ENCODE data around the gene PHTF2.

Gene PHTF2

DNA sequence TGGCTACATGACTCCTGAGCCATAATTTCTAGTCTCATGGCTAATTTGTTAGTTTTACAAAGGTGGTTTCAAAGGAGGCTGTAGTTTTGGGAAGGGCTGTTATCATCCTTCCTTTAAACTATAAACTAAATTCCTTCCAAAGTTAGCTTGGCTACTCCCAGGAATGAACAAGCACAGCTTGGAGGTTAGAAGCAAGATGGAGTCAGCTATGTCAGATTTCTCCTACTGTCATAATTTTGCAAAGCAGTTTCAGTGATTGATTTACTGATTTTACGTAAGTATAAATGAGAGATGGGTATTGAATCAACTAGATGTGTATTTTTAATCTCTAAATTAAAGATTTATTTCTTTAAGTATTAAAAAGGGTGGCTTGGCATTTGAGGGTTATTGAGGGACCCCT, 79.9 kb downstream of the PHTF2 start:
- Histone ChIP-seq H3K79me2 (ENCODE audit: insufficient read depth, low read length) (peaks cover 13% of the 10 kb centered on the region; the same call in 1 of the 2 replicates), H3K4me2 (ENCODE audit: low read length) (no peak overlapping the region), H3K9ac (ENCODE audit: low read length) (no peak overlapping the region), H3K9me2 (ENCODE audit: low read depth, low read length) (no peaks in the 10 kb centered on the region), H3K27ac (ENCODE audit: low read depth, low read length, poor library complexity, severe bottlenecking) (no peak overlapping the region), H3F3A (ENCODE audit: insufficient read depth, low read length) (0 out of 2 replicates have a peak, but pooled peaks cover 3% of the 10 kb centered on the region), H3K4me1 (ENCODE audit: insufficient read depth, low read length, severe bottlenecking) (no peaks in the 10 kb centered on the region), H3K4me3 (ENCODE audit: low read depth, low read length, poor library complexity, severe bottlenecking) (no peak overlapping the region), H3K27me3 (ENCODE audit: insufficient read depth, low read length) (no peaks in the 10 kb centered on the region), H4K20me1 (ENCODE audit: insufficient read depth, low read length) (no peaks in the 10 kb centered on the region), H3K36me3 (ENCODE audit: insufficient read depth, low read length) (no peaks in the 10 kb centered on the region; the same call in 1 of the 2 replicates), H2AFZ (ENCODE audit: low read length) (no peak overlapping the region), H3K9me3 (ENCODE audit: low read length) (0 out of 2 replicates have a peak, but pooled peaks cover 4% of the 10 kb centered on the region)
- TF ChIP-seq EZH2 (IDR thresholded peaks at IDR 0.05; ENCODE audit: borderline replicate concordance, low read length) = no peak
- TF ChIP-seq, protein P1, sequence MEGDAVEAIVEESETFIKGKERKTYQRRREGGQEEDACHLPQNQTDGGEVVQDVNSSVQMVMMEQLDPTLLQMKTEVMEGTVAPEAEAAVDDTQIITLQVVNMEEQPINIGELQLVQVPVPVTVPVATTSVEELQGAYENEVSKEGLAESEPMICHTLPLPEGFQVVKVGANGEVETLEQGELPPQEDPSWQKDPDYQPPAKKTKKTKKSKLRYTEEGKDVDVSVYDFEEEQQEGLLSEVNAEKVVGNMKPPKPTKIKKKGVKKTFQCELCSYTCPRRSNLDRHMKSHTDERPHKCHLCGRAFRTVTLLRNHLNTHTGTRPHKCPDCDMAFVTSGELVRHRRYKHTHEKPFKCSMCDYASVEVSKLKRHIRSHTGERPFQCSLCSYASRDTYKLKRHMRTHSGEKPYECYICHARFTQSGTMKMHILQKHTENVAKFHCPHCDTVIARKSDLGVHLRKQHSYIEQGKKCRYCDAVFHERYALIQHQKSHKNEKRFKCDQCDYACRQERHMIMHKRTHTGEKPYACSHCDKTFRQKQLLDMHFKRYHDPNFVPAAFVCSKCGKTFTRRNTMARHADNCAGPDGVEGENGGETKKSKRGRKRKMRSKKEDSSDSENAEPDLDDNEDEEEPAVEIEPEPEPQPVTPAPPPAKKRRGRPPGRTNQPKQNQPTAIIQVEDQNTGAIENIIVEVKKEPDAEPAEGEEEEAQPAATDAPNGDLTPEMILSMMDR (IDR thresholded peaks at IDR 0.05; ENCODE audit: low read length) = no peak

DNA sequence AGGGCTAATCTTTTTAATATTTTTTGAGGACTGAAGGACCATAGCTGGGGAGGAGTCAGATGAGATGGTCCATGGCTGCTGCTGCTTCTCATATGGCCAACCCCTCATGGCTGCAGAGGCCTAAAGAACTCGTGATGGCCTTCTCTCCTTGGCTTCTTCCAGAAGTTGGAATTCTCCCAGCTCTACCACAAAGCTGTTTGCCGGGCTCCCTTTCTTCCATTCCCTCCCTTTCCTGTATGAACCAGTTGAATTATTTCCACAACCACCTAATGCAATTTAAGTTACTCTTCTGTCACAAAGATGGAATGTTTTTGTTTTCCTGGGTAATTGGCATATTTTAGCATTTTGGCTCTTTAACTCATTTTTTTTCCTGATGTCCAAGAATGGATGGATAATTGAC, 80.7 kb downstream of the PHTF2 start:
- no peak overlapping the region for H3K4me2 ChIP-seq (ENCODE audit: low read length)
- no peak for TF ChIP-seq EZH2 (IDR thresholded peaks at IDR 0.05; ENCODE audit: borderline replicate concordance, low read length)
- TF ChIP-seq, protein P1 (IDR thresholded peaks at IDR 0.05; ENCODE audit: low read length) = no peak
- no peak overlapping the region for H3K4me3 ChIP-seq (ENCODE audit: low read depth, low read length, poor library complexity, severe bottlenecking)
- no peak overlapping the region for H3K27ac ChIP-seq (ENCODE audit: low read depth, low read length, poor library complexity, severe bottlenecking)
- H3K4me1 ChIP-seq (ENCODE audit: insufficient read depth, low read length, severe bottlenecking) = no peaks in the 10 kb centered on the region
- H3K9ac ChIP-seq (ENCODE audit: low read length) = no peak overlapping the region
- no peaks in the 10 kb centered on the region; the same call in 1 of the 2 replicates for H3K36me3 ChIP-seq (ENCODE audit: insufficient read depth, low read length)
- 0 out of 2 replicates have a peak, but pooled peaks cover 4% of the 10 kb centered on the region for H3K9me3 ChIP-seq (ENCODE audit: low read length)
- H3F3A ChIP-seq (ENCODE audit: insufficient read depth, low read length) = 0 out of 2 replicates have a peak, but pooled peaks cover 3% of the 10 kb centered on the region
- no peak overlapping the region for H2AFZ ChIP-seq (ENCODE audit: low read length)
- no peaks in the 10 kb centered on the region for H4K20me1 ChIP-seq (ENCODE audit: insufficient read depth, low read length)
- H3K9me2 ChIP-seq (ENCODE audit: low read depth, low read length) = no peaks in the 10 kb centered on the region
- no peaks in the 10 kb centered on the region for H3K27me3 ChIP-seq (ENCODE audit: insufficient read depth, low read length)
- peaks cover 13% of the 10 kb centered on the region; the same call in 1 of the 2 replicates for H3K79me2 ChIP-seq (ENCODE audit: insufficient read depth, low read length)

- Histone ChIP-seq H3K4me2 (ENCODE audit: low read length) (no peak overlapping the region), H3K27ac (ENCODE audit: low read depth, low read length, poor library complexity, severe bottlenecking) (no peak overlapping the region), H3K27me3 (ENCODE audit: insufficient read depth, low read length) (no peaks in the 10 kb centered on the region), H2AFZ (ENCODE audit: low read length) (no peak overlapping the region), H3K36me3 (ENCODE audit: insufficient read depth, low read length) (no peaks in the 10 kb centered on the region; the same call in 1 of the 2 replicates), H3K4me1 (ENCODE audit: insufficient read depth, low read length, severe bottlenecking) (no peaks in the 10 kb centered on the region), H4K20me1 (ENCODE audit: insufficient read depth, low read length) (no peaks in the 10 kb centered on the region), H3K9ac (ENCODE audit: low read length) (no peak overlapping the region), H3K79me2 (ENCODE audit: insufficient read depth, low read length) (peaks cover 9% of the 10 kb centered on the region; the same call in 1 of the 2 replicates), H3K9me3 (ENCODE audit: low read length) (0 out of 2 replicates have a peak, but pooled peaks cover 4% of the 10 kb centered on the region), H3K4me3 (ENCODE audit: low read depth, low read length, poor library complexity, severe bottlenecking) (no peak overlapping the region), H3F3A (ENCODE audit: insufficient read depth, low read length) (0 out of 2 replicates have a peak, but pooled peaks cover 3% of the 10 kb centered on the region), H3K9me2 (ENCODE audit: low read depth, low read length) (no peaks in the 10 kb centered on the region)
- TF ChIP-seq EZH2 (IDR thresholded peaks at IDR 0.05; ENCODE audit: borderline replicate concordance, low read length) = no peak
- TF ChIP-seq, protein P1 (IDR thresholded peaks at IDR 0.05; ENCODE audit: low read length) = no peak
Observed at GRCh38 chr7:77881871-77882270, 83.3 kb downstream of the PHTF2 start.
